Mesenchymal stem cell (in vitro differentiated cells and primary cell): Measurements from ENCODE around the gene ESPN.

Experiments used
- DNase-seq: peaks from one replicate; pipeline ENCODE4 v3.0.0-alpha.2; 2013
- H2AFZ ChIP-seq: one replicate; pipeline ENCODE4 v1.6.1; 2013; ENCODE audit warnings: low read depth, mild to moderate bottlenecking, control low read depth, inconsistent platforms, low read length, moderate library complexity
- H2AK5ac ChIP-seq: 2 replicates; pipeline ENCODE4 v1.6.1; 2013; ENCODE audit warnings: low read length, moderate library complexity, mild to moderate bottlenecking, inconsistent platforms; ENCODE audit not compliant: severe bottlenecking
- H2BK120ac ChIP-seq: one replicate; pipeline ENCODE4 v1.6.1; 2013; ENCODE audit warnings: low read depth, mild to moderate bottlenecking, inconsistent platforms, low read length, moderate library complexity
- H2BK12ac ChIP-seq, 2 experiments: one replicate each; pipeline ENCODE4 v1.6.1; 2013; ENCODE audit warnings: inconsistent platforms in 2 of 2, low read length in 2 of 2, mild to moderate bottlenecking in 2 of 2, moderate library complexity in 2 of 2, control low read depth in 1 of 2
- H2BK15ac ChIP-seq: one replicate; pipeline ENCODE4 v1.6.1; 2013; ENCODE audit warnings: mild to moderate bottlenecking, low read depth, inconsistent platforms; ENCODE audit not compliant: poor library complexity, severe bottlenecking
- H2BK5ac ChIP-seq: 2 replicates; pipeline ENCODE4 v1.6.1; 2013; ENCODE audit warnings: low read depth, mild to moderate bottlenecking, low read length, control low read depth, inconsistent platforms; ENCODE audit not compliant: poor library complexity, severe bottlenecking
- H3K14ac ChIP-seq, 2 experiments: one replicate each; pipeline ENCODE4 v1.6.1; 2013; ENCODE audit warnings: inconsistent platforms in 2 of 2, low read length in 2 of 2, control low read depth in 1 of 2, mild to moderate bottlenecking in 1 of 2, moderate library complexity in 1 of 2
- H3K18ac ChIP-seq, 2 experiments: one replicate each; pipeline ENCODE4 v1.6.1; 2013; ENCODE audit warnings: inconsistent platforms in 2 of 2, low read length in 2 of 2, control low read depth in 1 of 2, low read depth in 1 of 2, mild to moderate bottlenecking in 1 of 2
- H3K23ac ChIP-seq, 2 experiments: one replicate each; pipeline ENCODE4 v1.6.1; 2013; ENCODE audit warnings: inconsistent platforms in 2 of 2, low read length in 2 of 2, mild to moderate bottlenecking in 2 of 2, moderate library complexity in 2 of 2, control low read depth in 1 of 2
- H3K27ac ChIP-seq: 2 replicates; pipeline ENCODE4 v1.5.1; 2013; ENCODE audit warnings: mild to moderate bottlenecking, moderate library complexity, low read length, control low read depth, inconsistent platforms; ENCODE audit not compliant: poor library complexity, severe bottlenecking
- H3K27me3 ChIP-seq, 2 experiments: 2 replicates each; pipeline versions ENCODE4 v1.6.1 to v1.7.0; 2013; ENCODE audit warnings: low read length in 2 of 2, mild to moderate bottlenecking in 2 of 2, moderate library complexity in 2 of 2, control low read depth in 1 of 2, inconsistent platforms in 1 of 2; ENCODE audit not compliant: control insufficient read depth in 1 of 2, insufficient read depth in 1 of 2
- H3K36me3 ChIP-seq, 2 experiments: 2 replicates each; pipeline versions ENCODE4 v1.6.1 to v1.7.0; 2013; ENCODE audit warnings: low read length in 2 of 2, control low read depth in 1 of 2, inconsistent platforms in 1 of 2, low read depth in 1 of 2, mild to moderate bottlenecking in 1 of 2; ENCODE audit not compliant: insufficient read depth in 2 of 2, control insufficient read depth in 1 of 2
- H3K4ac ChIP-seq, 2 experiments: one replicate each; pipeline ENCODE4 v1.6.1; 2013; ENCODE audit warnings: inconsistent platforms in 2 of 2, low read length in 2 of 2, mild to moderate bottlenecking in 2 of 2, moderate library complexity in 2 of 2, control low read depth in 1 of 2, low read depth in 1 of 2
- H3K4me1 ChIP-seq: 2 replicates; pipeline ENCODE4 v1.6.1; 2013; ENCODE audit warnings: low read depth, low read length, control low read depth; ENCODE audit not compliant: control insufficient read depth, insufficient read depth
- H3K4me2 ChIP-seq: 2 replicates; pipeline ENCODE4 v1.6.1; 2013; ENCODE audit warnings: low read length, mild to moderate bottlenecking, inconsistent platforms; ENCODE audit not compliant: poor library complexity, severe bottlenecking
- H3K4me3 ChIP-seq, 2 experiments: 2 replicates each; pipeline versions ENCODE4 v1.5.1 to v1.7.0; 2013; ENCODE audit warnings: low read length in 2 of 2, mild to moderate bottlenecking in 2 of 2, control low read depth in 1 of 2, low read depth in 1 of 2; ENCODE audit not compliant: insufficient read depth in 1 of 2
- H3K79me1 ChIP-seq: replicated peaks from 2 replicates; pipeline ENCODE4 v1.6.1; 2013; ENCODE audit warnings: mild to moderate bottlenecking, control low read depth, low read length, inconsistent platforms; ENCODE audit not compliant: poor library complexity, severe bottlenecking
- H3K9ac ChIP-seq: 2 replicates; pipeline ENCODE4 v1.7.0; 2013; ENCODE audit warnings: mild to moderate bottlenecking, low read length, moderate library complexity
- H3K9me3 ChIP-seq: 2 replicates; pipeline ENCODE4 v1.7.0; 2013; ENCODE audit warnings: mild to moderate bottlenecking, low read length; ENCODE audit not compliant: control insufficient read depth
- H4K8ac ChIP-seq: one replicate; pipeline ENCODE4 v1.6.1; 2013; ENCODE audit warnings: inconsistent platforms, mild to moderate bottlenecking, low read length, moderate library complexity
- H4K91ac ChIP-seq: one replicate; pipeline ENCODE4 v1.6.1; 2013; ENCODE audit warnings: mild to moderate bottlenecking, low read length, inconsistent platforms
- WGBS: methylation state at CpG from one replicate; pipeline ENCODE4 v1.1.7; 2013; ENCODE audit warnings: mixed read lengths; 5-methylcytosine and 5-hydroxymethylcytosine counted together

ESPN gene

DNA sequence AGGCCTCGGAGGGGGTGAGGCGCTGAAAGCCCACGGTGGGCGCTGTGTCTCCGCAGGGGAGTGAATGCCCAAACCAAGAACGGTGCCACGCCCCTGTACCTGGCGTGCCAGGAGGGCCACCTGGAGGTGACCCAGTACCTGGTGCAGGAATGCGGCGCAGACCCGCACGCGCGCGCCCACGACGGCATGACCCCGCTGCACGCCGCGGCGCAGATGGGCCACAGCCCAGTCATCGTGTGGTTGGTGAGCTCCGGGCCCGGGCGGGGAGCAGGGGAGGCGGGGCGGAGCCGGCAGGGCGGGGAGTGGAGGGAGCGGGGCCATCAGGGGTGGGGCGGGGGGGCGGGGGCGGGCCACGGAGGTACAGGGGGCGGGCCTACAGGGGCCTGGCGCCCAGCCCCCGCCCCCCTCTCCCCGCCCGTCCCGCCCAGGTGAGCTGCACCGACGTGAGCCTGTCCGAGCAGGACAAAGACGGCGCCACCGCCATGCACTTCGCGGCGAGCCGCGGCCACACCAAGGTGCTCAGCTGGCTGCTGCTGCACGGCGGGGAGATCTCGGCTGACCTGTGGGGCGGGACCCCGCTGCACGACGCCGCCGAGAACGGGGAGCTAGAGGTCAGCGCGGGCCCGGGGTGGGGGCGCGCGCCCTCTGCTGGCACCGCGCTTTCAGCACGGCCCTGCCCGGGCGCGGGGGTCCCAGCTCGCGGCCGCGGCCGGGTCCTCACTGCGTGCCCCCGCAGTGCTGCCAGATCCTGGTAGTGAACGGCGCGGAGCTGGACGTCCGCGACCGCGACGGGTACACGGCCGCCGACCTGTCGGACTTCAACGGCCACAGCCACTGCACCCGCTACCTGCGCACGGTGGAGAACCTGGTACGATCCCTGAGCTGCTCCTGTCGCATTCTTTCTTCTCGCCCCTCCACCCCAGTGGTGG lies 15.9 kb downstream of the ESPN start:
- no peak overlapping the region for H2BK120ac ChIP-seq
- H3K18ac ChIP-seq = no peak overlapping the region
- no peak overlapping the region for H3K23ac ChIP-seq
- H3K27ac ChIP-seq = no peak overlapping the region
- no peaks in the 10 kb centered on the region for H3K9me3 ChIP-seq
- no peak overlapping the region for H3K14ac ChIP-seq
- no peak overlapping the region for H2AFZ ChIP-seq
- no peak overlapping the region for H2AK5ac ChIP-seq
- peaks cover 22% of the 10 kb centered on the region for H3K4me1 ChIP-seq
- no peak overlapping the region for H4K8ac ChIP-seq
- no peak overlapping the region for H2BK12ac ChIP-seq
- H3K4me3 ChIP-seq = peak overlapping the region in 1 of 2 experiments; percentile 38
- H4K91ac ChIP-seq = no peak overlapping the region
- no peaks in the 10 kb centered on the region for H3K79me1 ChIP-seq
- H3K9ac ChIP-seq = no peak overlapping the region
- DNase-seq = peak; percentile 51
- H3K27me3 ChIP-seq = peaks cover 27 to 66% of the 10 kb centered on the region in 2 experiments
- no peak overlapping the region for H3K4ac ChIP-seq
- H2BK15ac ChIP-seq = no peak overlapping the region
- H3K36me3 ChIP-seq = no peaks in the 10 kb centered on the region
- no peak overlapping the region for H2BK5ac ChIP-seq
- 17% methylated on average over 50 of the region's 101 CpGs for WGBS
- H3K4me2 ChIP-seq = peak overlapping the region; percentile 48

DNA sequence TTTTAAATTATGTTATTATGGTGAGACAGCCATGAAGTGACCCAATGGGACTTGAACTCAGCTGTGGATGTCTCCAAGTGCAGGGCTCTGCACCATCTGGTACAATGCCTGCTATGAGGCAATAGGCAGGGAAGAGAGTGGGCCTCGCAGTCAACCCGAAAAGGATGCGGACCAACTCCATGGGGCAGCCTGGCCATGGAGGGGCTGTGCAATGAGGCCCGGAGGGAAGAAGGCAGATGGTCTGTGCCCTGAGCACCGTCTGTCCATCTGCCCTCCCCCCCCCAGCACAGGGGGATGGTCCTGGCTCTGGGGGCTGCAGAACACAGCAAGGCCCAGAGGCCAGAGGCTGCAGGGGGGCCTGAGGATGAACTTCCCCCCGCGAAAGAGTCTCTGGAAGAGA lies 17.0 kb downstream of the ESPN start:
- no peak for DNase-seq
- H4K8ac ChIP-seq = no peak overlapping the region
- WGBS = 88% methylated on average over 5 of the region's 7 CpGs
- H3K18ac ChIP-seq = no peak overlapping the region
- H2BK15ac ChIP-seq = no peak overlapping the region
- no peak overlapping the region for H3K4me2 ChIP-seq
- no peak overlapping the region for H3K9ac ChIP-seq
- H3K4me3 ChIP-seq = no peak overlapping the region
- no peak overlapping the region for H3K14ac ChIP-seq
- H3K27ac ChIP-seq = no peak overlapping the region
- no peak overlapping the region for H2AFZ ChIP-seq
- H3K4me1 ChIP-seq = peaks cover 22% of the 10 kb centered on the region
- H2BK120ac ChIP-seq = no peak overlapping the region
- H2BK12ac ChIP-seq = no peak overlapping the region
- H4K91ac ChIP-seq = no peak overlapping the region
- no peak overlapping the region for H3K4ac ChIP-seq
- no peak overlapping the region for H3K23ac ChIP-seq
- no peaks in the 10 kb centered on the region for H3K36me3 ChIP-seq
- no peaks in the 10 kb centered on the region for H3K9me3 ChIP-seq
- no peak overlapping the region for H2BK5ac ChIP-seq
- H3K27me3 ChIP-seq = peaks cover 32 to 60% of the 10 kb centered on the region in 2 experiments
- no peaks in the 10 kb centered on the region for H3K79me1 ChIP-seq
- no peak overlapping the region for H2AK5ac ChIP-seq

DNA sequence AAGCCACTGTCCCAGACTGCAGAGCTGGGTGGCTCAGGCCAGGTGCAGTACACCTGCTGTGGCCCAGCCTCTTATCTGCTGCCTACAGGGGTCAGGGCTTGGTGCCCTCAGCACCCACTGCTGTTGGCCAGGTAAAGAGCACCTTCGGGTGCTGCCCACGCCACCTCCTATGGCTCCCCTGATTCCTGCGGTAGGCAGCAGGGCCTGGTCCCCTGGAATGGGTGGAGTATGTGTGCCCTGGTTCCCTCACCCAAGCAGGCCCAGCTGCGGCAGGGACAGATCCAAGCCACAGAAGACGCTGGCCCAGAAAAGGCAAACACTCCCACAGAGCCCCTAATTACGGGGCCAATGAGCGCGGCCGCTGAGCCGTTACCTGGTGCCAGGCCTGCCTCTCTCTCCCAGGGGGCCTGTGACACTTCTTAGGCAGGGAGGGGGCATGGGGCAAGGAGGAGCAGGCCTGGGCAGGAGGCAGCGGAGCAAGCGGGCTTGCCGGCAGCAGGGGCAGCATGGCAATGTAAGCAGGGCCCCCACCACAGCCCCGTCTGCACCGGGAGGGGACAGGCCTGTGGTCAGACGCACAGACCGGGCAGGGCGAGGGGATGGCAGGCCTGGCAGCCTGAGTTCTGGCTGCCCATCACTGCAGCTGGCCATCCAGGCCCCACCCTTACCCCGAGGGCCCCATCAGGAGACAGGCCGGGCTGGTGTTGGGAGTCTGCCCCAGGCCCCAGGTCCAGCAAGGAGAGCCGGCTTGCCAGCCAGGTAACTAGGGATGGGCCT lies 19.0 kb downstream of the ESPN start:
- Histone ChIP-seq H2AK5ac (no peak overlapping the region), H2BK5ac (no peak overlapping the region), H3K36me3 (no peaks in the 10 kb centered on the region), H3K4me2 (no peak overlapping the region), H3K79me1 (no peaks in the 10 kb centered on the region), H2AFZ (no peak overlapping the region), H2BK12ac (no peak overlapping the region), H3K14ac (no peak overlapping the region), H3K9me3 (no peaks in the 10 kb centered on the region), H3K18ac (no peak overlapping the region), H2BK15ac (no peak overlapping the region), H3K27ac (no peak overlapping the region), H4K8ac (no peak overlapping the region), H3K4ac (no peak overlapping the region), H3K23ac (no peak overlapping the region), H3K27me3 (peaks cover 45 to 64% of the 10 kb centered on the region in 2 experiments), H2BK120ac (no peak overlapping the region), H4K91ac (peak overlapping the region; percentile 15), H3K4me1 (peaks cover 30% of the 10 kb centered on the region), H3K4me3 (no peak overlapping the region), H3K9ac (no peak overlapping the region)
- 87% methylated on average over 20 of the region's 21 CpGs for WGBS
- no peak for DNase-seq

DNA sequence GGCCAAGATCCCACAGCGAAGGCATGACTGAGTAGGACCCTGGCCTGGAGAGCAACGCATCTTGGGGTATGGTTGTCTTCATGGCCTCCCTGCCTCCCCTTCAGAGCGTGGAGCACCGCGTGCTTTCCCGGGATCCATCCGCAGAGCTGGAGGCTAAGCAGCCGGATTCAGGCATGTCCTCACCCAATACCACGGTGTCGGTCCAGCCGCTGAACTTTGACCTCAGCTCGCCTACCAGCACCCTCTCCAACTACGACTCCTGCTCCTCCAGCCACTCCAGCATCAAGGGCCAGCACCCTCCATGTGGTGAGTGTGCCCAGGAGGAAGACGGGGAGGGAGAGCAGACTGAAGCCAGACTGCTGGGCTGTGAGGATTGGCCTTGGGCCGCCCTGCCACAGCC lies 19.8 kb downstream of the ESPN start:
- Histone ChIP-seq H3K9me3 (no peaks in the 10 kb centered on the region), H3K18ac (no peak overlapping the region), H3K27me3 (peaks cover 50 to 69% of the 10 kb centered on the region in 2 experiments), H3K14ac (no peak overlapping the region), H4K91ac (no peak overlapping the region), H2BK15ac (no peak overlapping the region), H3K27ac (no peak overlapping the region), H3K4ac (no peak overlapping the region), H2AFZ (no peak overlapping the region), H3K79me1 (no peaks in the 10 kb centered on the region), H3K4me1 (peaks cover 35% of the 10 kb centered on the region), H3K4me2 (no peak overlapping the region), H3K36me3 (no peaks in the 10 kb centered on the region), H2BK5ac (no peak overlapping the region), H2BK12ac (no peak overlapping the region), H3K23ac (no peak overlapping the region), H2BK120ac (no peak overlapping the region), H2AK5ac (no peak overlapping the region), H3K9ac (no peak overlapping the region), H4K8ac (no peak overlapping the region), H3K4me3 (no peak overlapping the region)
- 98% methylated on average over 11 of the region's 15 CpGs for WGBS
- no peak for DNase-seq
